ENCODE results near the gene PGBD4. TPM values are rescaled to one million over a fixed set of nuclear protein-coding genes. Genes with fewer than 3 reads are reported as not detected.

PGBD4 gene
- total RNA-seq, 1 donor from 2014 or later = 2.4 TPM

GRCh38 chr15:34059946-34060345 lies 41.9 kb upstream of the PGBD4 start:
- DNase-seq (ENCODE audit: extremely low spot score, unreplicated experiment) = no peak
- TF ChIP-seq CTCF (conservative IDR thresholded peaks at IDR 0.05) = no peak
- H3K4me3 Mint-ChIP-seq = no peak overlapping the region
- peaks cover 8% of the 10 kb centered on the region for H3K27me3 Mint-ChIP-seq
- H3K27ac Mint-ChIP-seq = no peak overlapping the region
- H3K9me3 Mint-ChIP-seq = no peaks in the 10 kb centered on the region
- H3K4me1 Mint-ChIP-seq (ENCODE audit: unreplicated experiment) = peaks cover 5% of the 10 kb centered on the region
- no peaks in the 10 kb centered on the region for H3K36me3 Mint-ChIP-seq

DNA sequence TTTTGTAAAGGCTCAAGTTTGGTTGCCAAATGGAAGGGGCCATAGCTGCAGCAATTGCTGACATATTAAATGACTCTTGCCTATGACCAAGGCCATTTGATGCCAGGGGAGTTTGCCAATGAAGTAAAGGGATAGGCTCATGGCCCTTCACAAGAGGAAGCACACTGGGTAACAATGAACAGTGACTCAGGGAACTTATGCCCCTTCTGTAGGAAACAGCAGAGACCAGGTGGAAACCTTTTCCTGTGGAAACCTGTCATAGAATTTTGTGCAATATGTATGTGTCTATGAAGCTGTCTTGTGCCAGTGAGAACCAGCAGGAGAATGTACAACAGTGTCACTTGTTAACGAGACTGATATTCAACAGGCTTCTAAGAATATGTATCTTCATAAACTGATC lies 37.4 kb upstream of the PGBD4 start:
- DNase-seq (ENCODE audit: extremely low spot score, unreplicated experiment) = no peak
- H3K27me3 Mint-ChIP-seq = peaks cover 10% of the 10 kb centered on the region
- no peaks in the 10 kb centered on the region for H3K36me3 Mint-ChIP-seq
- H3K4me3 Mint-ChIP-seq = no peak overlapping the region
- H3K27ac Mint-ChIP-seq = no peak overlapping the region
- no peak for TF ChIP-seq CTCF (conservative IDR thresholded peaks at IDR 0.05)
- H3K4me1 Mint-ChIP-seq (ENCODE audit: unreplicated experiment) = peaks cover 5% of the 10 kb centered on the region
- H3K9me3 Mint-ChIP-seq = no peaks in the 10 kb centered on the region

DNA sequence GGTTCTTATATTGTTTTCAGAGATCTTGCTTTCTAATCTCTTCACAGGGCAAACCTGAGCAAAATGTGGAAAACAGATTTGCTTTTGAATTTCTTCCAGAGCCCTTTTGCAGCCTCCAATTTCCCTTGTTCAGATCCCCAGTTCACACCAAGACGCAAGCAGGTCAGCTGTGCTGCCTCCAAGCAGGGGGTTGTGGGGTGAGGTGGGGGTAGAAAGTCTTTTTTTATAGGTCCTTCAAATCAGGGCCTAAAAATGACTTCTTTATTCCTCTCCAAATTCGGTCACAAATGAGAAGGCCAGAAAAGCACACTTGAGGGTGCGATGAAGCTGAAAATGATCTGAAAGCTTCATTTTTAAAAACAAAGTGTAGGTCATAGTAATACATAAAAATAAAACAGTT lies 36.6 kb upstream of the PGBD4 start:
- DNase-seq (ENCODE audit: extremely low spot score, unreplicated experiment) = no peak
- no peak overlapping the region for H3K4me3 Mint-ChIP-seq
- no peak overlapping the region for H3K27ac Mint-ChIP-seq
- peaks cover 5% of the 10 kb centered on the region for H3K4me1 Mint-ChIP-seq (ENCODE audit: unreplicated experiment)
- no peak for TF ChIP-seq CTCF (conservative IDR thresholded peaks at IDR 0.05)
- H3K9me3 Mint-ChIP-seq = no peaks in the 10 kb centered on the region
- peaks cover 7% of the 10 kb centered on the region for H3K27me3 Mint-ChIP-seq
- no peaks in the 10 kb centered on the region for H3K36me3 Mint-ChIP-seq

DNA sequence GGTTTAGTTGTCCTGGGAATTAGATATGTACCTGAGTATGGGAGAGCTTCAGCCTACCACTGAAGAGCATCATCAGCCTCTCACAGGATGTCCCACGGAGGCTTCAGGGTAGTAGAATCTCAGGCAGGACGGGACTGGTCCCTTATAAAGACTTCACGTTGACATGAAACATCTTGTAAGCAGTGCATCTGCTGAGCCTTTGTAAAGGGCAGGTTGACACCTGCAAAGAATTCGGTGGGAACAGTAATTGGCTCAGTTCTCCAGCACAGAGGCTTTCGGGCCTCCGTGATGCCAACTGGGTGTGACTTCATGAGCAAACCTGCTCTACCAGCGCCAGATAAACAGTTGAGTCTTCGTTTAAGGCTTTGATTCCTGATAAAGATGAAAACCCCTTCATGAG lies 35.9 kb upstream of the PGBD4 start:
- no peak for DNase-seq (ENCODE audit: extremely low spot score, unreplicated experiment)
- H3K27me3 Mint-ChIP-seq = peaks cover 7% of the 10 kb centered on the region
- H3K4me1 Mint-ChIP-seq (ENCODE audit: unreplicated experiment) = peaks cover 5% of the 10 kb centered on the region
- no peak overlapping the region for H3K27ac Mint-ChIP-seq
- H3K4me3 Mint-ChIP-seq = no peak overlapping the region
- TF ChIP-seq CTCF (conservative IDR thresholded peaks at IDR 0.05) = no peak
- H3K36me3 Mint-ChIP-seq = no peaks in the 10 kb centered on the region
- no peaks in the 10 kb centered on the region for H3K9me3 Mint-ChIP-seq

DNA sequence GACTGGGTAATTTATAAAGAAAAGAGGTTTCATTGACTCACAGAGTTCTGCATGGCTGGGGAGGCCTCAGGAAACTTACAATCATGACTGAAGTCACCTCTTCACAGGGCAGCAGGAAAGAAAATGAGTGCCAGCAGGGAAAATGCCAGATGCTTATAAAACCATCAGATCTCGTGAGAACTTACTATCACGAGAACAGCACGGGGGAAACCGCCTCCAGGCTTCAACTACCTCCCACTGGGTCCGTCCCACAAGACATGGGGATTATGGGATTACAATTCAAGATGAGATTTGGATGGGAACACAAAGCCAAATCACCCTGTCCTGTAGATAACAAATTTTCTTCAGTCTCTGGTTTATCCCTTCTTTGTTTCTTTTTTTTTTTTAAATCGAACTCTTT lies 31.9 kb upstream of the PGBD4 start:
- Mint-ChIP-seq H3K4me3 (no peak overlapping the region), H3K27ac (no peak overlapping the region), H3K36me3 (no peaks in the 10 kb centered on the region), H3K27me3 (peaks cover 2% of the 10 kb centered on the region), H3K9me3 (no peaks in the 10 kb centered on the region), H3K4me1 (ENCODE audit: unreplicated experiment) (no peaks in the 10 kb centered on the region)
- TF ChIP-seq CTCF (conservative IDR thresholded peaks at IDR 0.05) = no peak
- DNase-seq (ENCODE audit: extremely low spot score, unreplicated experiment) = no peak

GRCh38 chr15:34076785-34077184 lies 25.1 kb upstream of the PGBD4 start:
- H3K9me3 Mint-ChIP-seq = no peaks in the 10 kb centered on the region
- H3K4me1 Mint-ChIP-seq (ENCODE audit: unreplicated experiment) = no peaks in the 10 kb centered on the region
- H3K27me3 Mint-ChIP-seq = no peaks in the 10 kb centered on the region
- no peak for TF ChIP-seq CTCF (conservative IDR thresholded peaks at IDR 0.05)
- no peak overlapping the region for H3K27ac Mint-ChIP-seq
- DNase-seq (ENCODE audit: extremely low spot score, unreplicated experiment) = no peak
- H3K36me3 Mint-ChIP-seq = no peaks in the 10 kb centered on the region
- no peak overlapping the region for H3K4me3 Mint-ChIP-seq

All from type B pancreatic cell (in vitro differentiated cells).